Neutrophil (primary cell): ENCODE measurements around the gene ZBTB48.

ENCODE experiments used
- H3K27ac ChIP-seq: fragments of 200-600 bp; sonication (generic); 2 replicates; pipeline ENCODE4 v1.5.1; 2016; ENCODE audit warnings: mild to moderate bottlenecking, moderate library complexity
- H3K27me3 ChIP-seq: fragments of 200-600 bp; sonication (generic); 2 replicates; pipeline ENCODE4 v1.6.0; 2016; ENCODE audit warnings: mild to moderate bottlenecking
- H3K36me3 ChIP-seq: fragments of 200-600 bp; sonication (generic); 2 replicates; pipeline ENCODE4 v1.5.1; 2017
- H3K4me1 ChIP-seq, 2 experiments: fragments of 200-600 bp in 1 of 2; sonication (generic) in 1 of 2; 1 replicate in 1 of 2; 2 replicates in 1 of 2; pipeline versions ENCODE4 v1.5.1 to v1.6.1; 2013 to 2016; ENCODE audit warnings: low read depth in 1 of 2, low read length in 1 of 2, mild to moderate bottlenecking in 1 of 2, moderate library complexity in 1 of 2; ENCODE audit not compliant: control insufficient read depth in 1 of 2, insufficient read depth in 1 of 2
- H3K4me3 ChIP-seq, 2 experiments: fragments of 200-600 bp in 1 of 2; sonication (generic) in 1 of 2; 1 replicate in 1 of 2; 2 replicates in 1 of 2; pipeline ENCODE4 v1.5.1; 2013 to 2016; ENCODE audit warnings: low read depth in 1 of 2, low read length in 1 of 2, mild to moderate bottlenecking in 1 of 2, moderate library complexity in 1 of 2
- H3K9me3 ChIP-seq: fragments of 200-600 bp; sonication (generic); 2 replicates; pipeline ENCODE4 v1.5.1; 2016
- TF ChIP-seq, protein P1 (sequence below): fragments of 200-600 bp; sonication (generic); IDR thresholded peaks from 2 replicates; pipeline ENCODE4 v1.5.1; 2016; ENCODE audit warnings: antibody characterized with exemption

Gene ZBTB48

DNA sequence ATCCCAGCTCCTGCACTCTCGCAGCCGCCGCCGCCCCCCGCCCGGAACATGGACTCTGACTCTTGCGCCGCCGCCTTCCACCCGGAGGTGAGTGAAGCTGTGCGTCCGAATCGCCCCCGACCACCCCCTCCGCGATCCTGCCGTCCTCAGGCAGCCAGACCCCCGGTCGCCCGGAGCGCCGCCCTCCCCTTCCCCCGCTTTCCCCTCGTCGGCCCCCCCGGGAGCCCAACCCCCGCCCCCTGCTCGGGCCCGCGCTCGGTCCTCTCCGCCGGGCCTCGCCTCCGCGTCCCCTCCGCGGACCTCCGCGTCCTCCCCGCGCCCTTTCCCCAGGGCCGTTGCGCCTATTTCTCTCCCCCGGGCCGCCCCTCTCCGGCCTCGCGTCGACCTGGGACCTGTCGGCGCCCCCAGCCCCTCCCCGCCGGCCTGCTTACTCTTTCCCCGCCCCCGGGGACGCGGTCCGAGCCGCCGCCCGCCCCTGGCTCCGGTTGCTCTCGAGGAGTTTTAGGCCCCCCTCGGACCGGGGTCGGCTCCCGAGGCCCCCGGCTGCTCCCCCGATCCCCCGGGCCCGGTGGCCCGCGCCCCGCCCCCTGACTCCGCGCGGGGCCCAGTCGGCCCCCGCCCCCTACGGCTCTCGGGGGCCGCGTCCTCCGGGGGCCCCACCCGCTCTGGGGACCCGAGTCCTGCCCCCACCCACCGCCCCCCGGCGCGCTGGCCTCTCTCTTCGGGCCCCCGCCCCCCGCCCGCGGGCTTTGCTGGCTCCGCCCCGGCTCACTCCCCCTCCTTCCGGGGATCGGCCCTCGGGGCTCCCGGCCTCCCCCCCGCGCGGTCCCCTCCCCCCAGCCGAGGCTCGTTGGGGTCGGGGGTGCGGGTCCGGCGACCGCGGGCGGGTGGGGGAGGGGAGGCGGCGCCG lies 34.5 kb downstream of the ZBTB48 start:
- Histone ChIP-seq H3K9me3 (no peaks in the 10 kb centered on the region), H3K36me3 (peaks cover under 1% of the 10 kb centered on the region), H3K4me1 (peaks cover 17 to 22% of the 10 kb centered on the region in 2 experiments), H3K27ac (peak overlapping the region; percentile 94), H3K4me3 (peak overlapping the region; percentile 78 to 97), H3K27me3 (peaks cover 21% of the 10 kb centered on the region)
- TF ChIP-seq, protein P1, sequence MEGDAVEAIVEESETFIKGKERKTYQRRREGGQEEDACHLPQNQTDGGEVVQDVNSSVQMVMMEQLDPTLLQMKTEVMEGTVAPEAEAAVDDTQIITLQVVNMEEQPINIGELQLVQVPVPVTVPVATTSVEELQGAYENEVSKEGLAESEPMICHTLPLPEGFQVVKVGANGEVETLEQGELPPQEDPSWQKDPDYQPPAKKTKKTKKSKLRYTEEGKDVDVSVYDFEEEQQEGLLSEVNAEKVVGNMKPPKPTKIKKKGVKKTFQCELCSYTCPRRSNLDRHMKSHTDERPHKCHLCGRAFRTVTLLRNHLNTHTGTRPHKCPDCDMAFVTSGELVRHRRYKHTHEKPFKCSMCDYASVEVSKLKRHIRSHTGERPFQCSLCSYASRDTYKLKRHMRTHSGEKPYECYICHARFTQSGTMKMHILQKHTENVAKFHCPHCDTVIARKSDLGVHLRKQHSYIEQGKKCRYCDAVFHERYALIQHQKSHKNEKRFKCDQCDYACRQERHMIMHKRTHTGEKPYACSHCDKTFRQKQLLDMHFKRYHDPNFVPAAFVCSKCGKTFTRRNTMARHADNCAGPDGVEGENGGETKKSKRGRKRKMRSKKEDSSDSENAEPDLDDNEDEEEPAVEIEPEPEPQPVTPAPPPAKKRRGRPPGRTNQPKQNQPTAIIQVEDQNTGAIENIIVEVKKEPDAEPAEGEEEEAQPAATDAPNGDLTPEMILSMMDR, result no peak

DNA sequence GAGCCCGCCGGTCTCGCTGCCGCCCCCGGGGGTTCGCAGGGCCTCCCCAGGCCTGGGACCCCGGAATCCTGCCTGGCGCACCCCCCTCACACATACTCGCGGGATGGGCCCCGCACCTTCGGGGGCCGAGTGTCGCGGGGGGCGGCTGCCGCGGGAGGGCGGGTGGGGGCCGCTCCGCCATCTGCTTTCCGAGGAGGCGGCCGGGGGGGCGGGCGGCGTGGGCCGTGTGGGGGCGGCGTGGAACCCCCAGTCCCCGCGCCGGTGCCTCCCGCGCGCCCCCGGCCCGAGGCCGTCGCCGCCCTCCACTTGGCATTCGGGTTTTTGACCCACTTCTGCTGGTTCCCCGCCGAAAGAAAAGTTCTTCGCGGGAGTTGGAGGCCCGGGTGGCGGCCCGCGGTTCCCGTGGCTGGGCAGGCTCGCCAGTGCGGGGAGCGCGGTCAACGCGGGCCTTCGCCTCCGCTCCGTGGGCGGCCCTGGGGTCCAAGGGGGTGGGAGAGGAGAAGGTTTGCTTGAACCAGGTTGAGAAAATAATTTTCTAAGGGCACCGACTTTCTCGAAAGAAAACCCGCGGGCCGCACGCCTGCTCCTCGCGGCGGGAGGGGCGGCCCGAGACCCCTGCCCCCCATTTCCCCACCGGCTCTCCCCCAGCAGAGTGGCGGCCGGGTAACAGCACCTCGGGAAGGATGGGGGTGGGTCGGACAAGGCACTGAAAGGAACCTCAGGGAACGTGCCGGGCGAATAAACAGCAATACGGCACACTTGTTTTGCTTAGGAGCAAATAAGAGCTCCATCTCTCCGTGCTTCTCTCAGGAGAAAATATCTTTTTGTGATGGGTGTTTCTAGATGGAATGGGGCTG lies 35.4 kb downstream of the ZBTB48 start:
- Histone ChIP-seq H3K9me3 (no peaks in the 10 kb centered on the region), H3K4me3 (peak overlapping the region; percentile 55 to 97), H3K27ac (peak overlapping the region; percentile 94), H3K4me1 (peaks cover 17 to 22% of the 10 kb centered on the region in 2 experiments), H3K36me3 (peaks cover 9% of the 10 kb centered on the region), H3K27me3 (peaks cover 21% of the 10 kb centered on the region)
- TF ChIP-seq, protein P1, result no peak

DNA sequence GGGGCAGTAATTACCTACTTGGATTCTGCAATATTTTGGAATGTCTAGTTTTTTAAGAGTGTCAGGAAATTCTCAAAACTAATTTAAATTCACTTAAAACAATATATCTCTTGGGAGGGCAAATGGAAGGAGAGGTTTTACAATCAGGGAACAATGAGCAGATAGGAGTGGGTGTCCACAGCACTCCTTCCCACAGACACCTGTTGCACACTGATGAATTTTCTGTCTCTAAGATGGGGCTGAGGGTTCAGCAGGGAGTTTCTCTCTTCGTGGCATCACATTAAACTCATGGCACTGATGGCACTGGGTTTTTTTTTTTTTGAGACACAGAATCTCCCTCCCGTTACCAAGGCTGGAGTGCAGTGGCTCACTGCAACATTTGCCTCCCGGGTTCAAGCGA lies 39.3 kb downstream of the ZBTB48 start:
- peaks cover 30% of the 10 kb centered on the region for H3K36me3 ChIP-seq
- no peak overlapping the region for H3K4me3 ChIP-seq
- H3K4me1 ChIP-seq, result peaks cover 4 to 6% of the 10 kb centered on the region in 2 experiments
- peaks cover 21% of the 10 kb centered on the region for H3K27me3 ChIP-seq
- no peaks in the 10 kb centered on the region for H3K9me3 ChIP-seq
- TF ChIP-seq, protein P1, result no peak
- H3K27ac ChIP-seq, result no peak overlapping the region

DNA sequence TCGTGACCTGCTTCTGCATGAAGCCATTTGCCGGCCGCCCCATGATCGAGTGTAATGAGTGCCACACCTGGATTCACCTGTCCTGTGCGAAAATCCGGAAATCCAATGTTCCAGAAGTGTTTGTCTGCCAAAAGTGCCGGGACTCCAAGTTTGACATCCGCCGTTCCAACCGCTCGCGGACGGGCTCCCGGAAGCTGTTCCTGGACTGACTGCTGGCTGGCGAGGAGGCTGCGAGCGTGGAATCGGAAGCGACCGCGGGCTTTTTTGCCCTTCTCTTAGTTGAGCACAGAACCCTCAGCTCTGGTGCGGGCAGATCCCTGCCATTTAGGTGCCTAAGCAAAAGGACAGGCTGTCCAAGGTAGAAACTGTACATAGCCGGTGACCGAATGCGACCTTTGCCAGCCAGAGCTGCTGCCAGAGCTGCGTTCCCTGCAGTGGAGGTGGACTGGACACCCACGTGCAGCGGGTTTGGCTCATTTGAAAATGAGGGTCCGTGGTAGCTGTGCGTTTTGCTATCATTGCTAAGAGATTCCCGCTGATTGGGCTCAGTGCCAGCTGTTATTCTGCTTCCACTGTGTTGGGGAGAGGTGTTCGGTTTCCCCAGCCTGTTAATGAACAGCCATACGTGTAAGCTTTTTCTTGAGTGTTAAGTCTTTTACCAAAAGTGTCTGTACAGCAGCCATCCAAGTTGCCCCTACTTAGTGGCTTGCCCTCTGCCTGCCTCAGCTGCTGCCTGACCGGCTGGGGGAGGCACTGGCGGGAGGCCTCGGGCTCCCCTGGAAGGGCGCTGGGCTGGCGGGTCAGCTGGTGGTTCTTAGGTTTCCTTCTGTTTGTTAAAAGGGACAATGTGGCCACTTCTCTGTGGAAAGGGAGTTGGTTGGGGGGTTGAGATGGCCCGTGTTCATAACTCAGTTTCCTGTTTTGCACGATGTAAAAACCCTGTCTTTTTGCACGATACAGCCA lies 41.9 kb downstream of the ZBTB48 start:
- Histone ChIP-seq H3K36me3 (peaks cover 30% of the 10 kb centered on the region), H3K4me1 (peaks cover 13 to 17% of the 10 kb centered on the region in 2 experiments), H3K27me3 (no peaks in the 10 kb centered on the region), H3K4me3 (no peak overlapping the region), H3K27ac (no peak overlapping the region), H3K9me3 (no peaks in the 10 kb centered on the region)
- TF ChIP-seq, protein P1, result no peak
